ENCODE data around the gene DOCK11. TPM values are rescaled to one million over a fixed set of nuclear protein-coding genes. Genes with fewer than 3 reads are reported as not detected.
A peak's percentile ranks its signal among the peaks of the same experiment; 100 is the strongest.

Gene DOCK11
- polyA plus RNA-seq, 1 of the 3 experiments (the other 2 are of a cell fraction) = 34.8 TPM

DNA sequence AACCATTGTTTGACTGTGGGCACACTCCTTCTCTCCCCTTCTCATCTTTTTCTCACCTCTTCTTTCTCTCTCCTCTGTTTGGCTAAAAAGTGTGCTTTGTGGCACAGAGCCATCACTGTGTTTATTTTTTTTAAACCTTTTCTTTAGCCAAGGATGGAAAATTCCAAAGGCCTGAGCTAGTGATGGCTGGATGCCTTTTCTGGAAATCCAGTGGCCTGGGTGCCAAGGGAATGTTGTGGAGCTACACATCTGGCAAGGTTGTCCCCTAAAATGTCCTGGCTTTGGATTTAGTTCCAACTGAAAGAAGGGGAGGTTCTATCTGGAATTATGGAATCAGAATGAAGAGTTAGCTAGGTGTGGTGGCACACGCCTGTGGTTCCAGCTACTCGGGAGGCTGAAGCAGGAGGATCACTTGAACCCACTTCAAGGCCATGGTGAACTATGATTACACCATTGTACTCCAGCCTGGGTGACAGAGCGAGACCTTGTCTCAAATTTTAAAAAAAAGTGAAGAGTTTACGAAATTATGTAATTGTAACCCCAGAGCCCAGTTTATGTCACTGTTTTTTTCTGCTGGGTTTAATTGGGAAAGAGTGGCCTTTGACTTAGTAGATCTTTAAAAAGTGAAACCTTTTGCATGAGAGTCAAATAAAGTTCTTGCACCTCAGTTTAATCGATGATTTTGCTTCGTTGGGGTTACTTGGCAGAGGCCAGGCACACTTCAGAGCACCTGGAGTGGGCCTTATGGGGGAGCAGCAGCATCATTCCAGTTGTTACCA, 17.7 kb downstream of the DOCK11 start:
- 0 out of 2 replicates have a peak, but pooled peaks cover under 1% of the 10 kb centered on the region for H4K20me1 ChIP-seq (ENCODE audit: insufficient read depth)
- 0 out of 2 replicates have a peak, but pooled peaks have one; percentile 10 for TF ChIP-seq NFIC (IDR thresholded peaks at IDR 0.05; ENCODE audit: borderline replicate concordance)
- TF ChIP-seq, protein P1, sequence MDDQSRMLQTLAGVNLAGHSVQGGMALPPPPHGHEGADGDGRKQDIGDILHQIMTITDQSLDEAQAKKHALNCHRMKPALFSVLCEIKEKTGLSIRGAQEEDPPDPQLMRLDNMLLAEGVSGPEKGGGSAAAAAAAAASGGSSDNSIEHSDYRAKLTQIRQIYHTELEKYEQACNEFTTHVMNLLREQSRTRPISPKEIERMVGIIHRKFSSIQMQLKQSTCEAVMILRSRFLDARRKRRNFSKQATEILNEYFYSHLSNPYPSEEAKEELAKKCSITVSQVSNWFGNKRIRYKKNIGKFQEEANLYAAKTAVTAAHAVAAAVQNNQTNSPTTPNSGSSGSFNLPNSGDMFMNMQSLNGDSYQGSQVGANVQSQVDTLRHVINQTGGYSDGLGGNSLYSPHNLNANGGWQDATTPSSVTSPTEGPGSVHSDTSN (IDR thresholded peaks at IDR 0.05) = no peak
- no peak overlapping the region for H3K4me2 ChIP-seq
- no peak overlapping the region for H3K4me3 ChIP-seq (ENCODE audit: low read depth in 2 of 2, low read length in 1 of 2)
- no peaks in the 10 kb centered on the region for H3F3A ChIP-seq (replicated peaks; ENCODE audit: insufficient read depth)
- H3K9me2 ChIP-seq = no peaks in the 10 kb centered on the region
- H3K27me3 ChIP-seq (ENCODE audit: insufficient read depth) = no peaks in the 10 kb centered on the region
- no peaks in the 10 kb centered on the region for H3K4me1 ChIP-seq (ENCODE audit: control insufficient read depth in 1 of 2, insufficient read depth in 2 of 2, low read depth in 1 of 2, low read length in 1 of 2)
- POLR2A ChIA-PET = no interaction called here
- CTCF ChIA-PET = no interaction called here
- no peak overlapping the region for H3K9ac ChIP-seq
- H3K36me3 ChIP-seq (replicated peaks in 1 of 2; ENCODE audit: control insufficient read depth in 1 of 2, insufficient read depth in 2 of 2, low read length in 1 of 2) = no peaks in the 10 kb centered on the region
- WGBS (ENCODE audit: low lambda C conversion rate) = 46% methylated on average over 6 of the region's 6 CpGs
- H3K79me2 ChIP-seq (ENCODE audit: insufficient read depth) = peaks cover 9% of the 10 kb centered on the region; the same call in 1 of the 2 replicates
- DNase-seq = no peak
- H3K9me3 ChIP-seq = no peaks in the 10 kb centered on the region
- H2AFZ ChIP-seq (ENCODE audit: low read depth) = no peak overlapping the region
- no peak overlapping the region for H3K27ac ChIP-seq (ENCODE audit: low read depth in 2 of 2, low read length in 1 of 2)

DNA sequence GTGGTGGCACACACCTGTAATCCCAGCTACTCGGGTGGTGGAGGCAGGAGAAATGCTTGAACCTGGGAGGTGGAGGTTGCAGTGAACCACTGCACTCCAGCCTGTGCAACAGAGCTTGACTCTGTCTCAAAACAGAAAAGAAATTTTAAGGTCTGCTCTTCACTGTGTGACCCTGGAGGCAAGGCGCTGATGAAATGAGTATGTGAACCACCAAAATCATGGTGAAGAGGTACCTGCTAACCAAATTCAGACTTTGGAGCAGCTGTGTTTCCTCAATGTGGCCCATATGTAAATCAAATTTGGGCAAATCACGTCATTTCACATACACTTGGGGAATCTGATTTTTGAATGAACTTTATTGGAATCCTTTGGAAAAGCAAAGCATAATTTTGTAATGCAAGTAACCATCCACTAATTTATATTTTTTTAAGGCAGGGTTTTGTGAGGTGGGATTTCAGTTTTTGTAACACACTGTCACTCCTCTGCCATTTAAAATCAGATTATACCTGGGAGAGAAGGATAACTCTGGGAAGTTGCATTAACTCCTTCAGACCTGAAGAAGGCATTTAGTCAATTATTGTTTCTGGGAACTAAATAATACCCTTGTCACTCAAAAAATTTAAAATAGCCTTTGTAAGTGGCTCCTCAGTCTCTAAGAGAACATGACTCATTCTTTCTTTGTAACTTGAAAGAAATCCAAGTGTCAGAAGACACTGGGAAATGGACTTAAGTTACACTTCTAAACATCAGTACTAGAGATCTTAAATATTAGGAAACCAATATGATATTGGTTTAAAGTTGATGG, 24.0 kb downstream of the DOCK11 start:
- peaks cover 0 to 2% of the 10 kb centered on the region in 2 experiments for H3K36me3 ChIP-seq (replicated peaks in 1 of 2; ENCODE audit: control insufficient read depth in 1 of 2, insufficient read depth in 2 of 2, low read length in 1 of 2)
- CTCF ChIA-PET = no interaction called here
- H3K9me3 ChIP-seq = no peaks in the 10 kb centered on the region
- POLR2A ChIA-PET = no interaction called here
- peaks cover 0 to 24% of the 10 kb centered on the region in 2 experiments; a peak in 3 of 4 replicates for H3K4me1 ChIP-seq (ENCODE audit: control insufficient read depth in 1 of 2, insufficient read depth in 2 of 2, low read depth in 1 of 2, low read length in 1 of 2)
- 34% methylated on average over 3 of the region's 3 CpGs for WGBS (ENCODE audit: low lambda C conversion rate)
- H3K9me2 ChIP-seq = no peaks in the 10 kb centered on the region
- TF ChIP-seq, protein P1 (IDR thresholded peaks at IDR 0.05) = peak; percentile 67; the same call in 1 of the 2 replicates
- TF ChIP-seq EP300 (IDR thresholded peaks at IDR 0.05; ENCODE audit: borderline replicate concordance in 1 of 2, low read depth in 1 of 2, low read length in 1 of 2) = peak in 1 of 2 experiments; percentile 53; a peak in 2 of 4 replicates
- TF ChIP-seq JUND (IDR thresholded peaks at IDR 0.05) = peak; percentile 49; the same call in 1 of the 2 replicates
- peak; percentile 42; the same call in 1 of the 2 replicates for TF ChIP-seq NFIC (IDR thresholded peaks at IDR 0.05; ENCODE audit: borderline replicate concordance)
- peak; percentile 41; the same call in 1 of the 2 replicates for TF ChIP-seq TCF12 (IDR thresholded peaks at IDR 0.05)
- TF ChIP-seq FOSL2 (IDR thresholded peaks at IDR 0.05; ENCODE audit: borderline replicate concordance, low read depth) = peak; percentile 42; the same call in 1 of the 2 replicates
- TF ChIP-seq, protein P2, sequence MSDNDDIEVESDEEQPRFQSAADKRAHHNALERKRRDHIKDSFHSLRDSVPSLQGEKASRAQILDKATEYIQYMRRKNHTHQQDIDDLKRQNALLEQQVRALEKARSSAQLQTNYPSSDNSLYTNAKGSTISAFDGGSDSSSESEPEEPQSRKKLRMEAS (IDR thresholded peaks at IDR 0.05; ENCODE audit: low read depth) = no peak
- no peak for TF ChIP-seq TAF1 (IDR thresholded peaks at IDR 0.05; ENCODE audit: borderline replicate concordance, low read depth, low read length)
- H2AFZ ChIP-seq (ENCODE audit: low read depth) = no peak overlapping the region
- H3K4me2 ChIP-seq = peak overlapping the region; percentile 69
- DNase-seq = no peak
- peak overlapping the region; percentile 53; the same call in 1 of the 2 replicates for H3K9ac ChIP-seq
- peak overlapping the region in 1 of 2 experiments; percentile 46; a peak in 1 of 4 replicates for H3K4me3 ChIP-seq (ENCODE audit: low read depth in 2 of 2, low read length in 1 of 2)
- peaks cover 12% of the 10 kb centered on the region for H3F3A ChIP-seq (replicated peaks; ENCODE audit: insufficient read depth)
- H3K79me2 ChIP-seq (ENCODE audit: insufficient read depth) = peaks cover 8% of the 10 kb centered on the region
- H3K27ac ChIP-seq (ENCODE audit: low read depth in 2 of 2, low read length in 1 of 2) = peak overlapping the region; percentile 79 to 98; a peak in 3 of 4 replicates
- H3K27me3 ChIP-seq (ENCODE audit: insufficient read depth) = no peaks in the 10 kb centered on the region
- no peaks in the 10 kb centered on the region for H4K20me1 ChIP-seq (ENCODE audit: insufficient read depth)
